Measurements from ENCODE around the gene MAGEC3. TPM values are rescaled to one million over a fixed set of nuclear protein-coding genes. Genes with fewer than 3 reads are reported as not detected.

Gene MAGEC3
- total RNA-seq, 1 donor from 2014 or later: not detected

DNA sequence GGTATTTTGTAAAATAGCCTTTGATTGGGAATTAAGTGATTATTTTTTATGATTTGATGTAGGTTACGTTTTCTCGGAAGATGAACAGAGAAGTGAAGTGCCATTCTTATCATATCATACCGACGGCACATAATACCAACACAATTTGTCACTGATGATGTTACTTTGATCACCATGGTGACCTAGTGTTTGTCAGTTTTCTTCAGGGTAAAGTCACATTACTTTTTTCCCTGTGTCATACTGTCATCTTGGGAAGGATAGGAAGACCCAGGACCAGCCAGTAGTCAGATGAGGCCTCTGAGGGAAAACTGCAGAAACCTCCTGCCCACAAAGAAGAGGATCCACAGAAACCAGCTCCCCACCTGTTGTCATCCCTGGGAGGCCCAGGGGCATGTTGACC is 64.2 kb downstream of the MAGEC3 start:
- no peaks in the 10 kb centered on the region for H3K9me3 ChIP-seq
- H3K4me1 ChIP-seq: no peaks in the 10 kb centered on the region
- DNase-seq: no peak
- no peak for ATAC-seq
- H3K27me3 ChIP-seq: no peaks in the 10 kb centered on the region
- TF ChIP-seq, protein P1, sequence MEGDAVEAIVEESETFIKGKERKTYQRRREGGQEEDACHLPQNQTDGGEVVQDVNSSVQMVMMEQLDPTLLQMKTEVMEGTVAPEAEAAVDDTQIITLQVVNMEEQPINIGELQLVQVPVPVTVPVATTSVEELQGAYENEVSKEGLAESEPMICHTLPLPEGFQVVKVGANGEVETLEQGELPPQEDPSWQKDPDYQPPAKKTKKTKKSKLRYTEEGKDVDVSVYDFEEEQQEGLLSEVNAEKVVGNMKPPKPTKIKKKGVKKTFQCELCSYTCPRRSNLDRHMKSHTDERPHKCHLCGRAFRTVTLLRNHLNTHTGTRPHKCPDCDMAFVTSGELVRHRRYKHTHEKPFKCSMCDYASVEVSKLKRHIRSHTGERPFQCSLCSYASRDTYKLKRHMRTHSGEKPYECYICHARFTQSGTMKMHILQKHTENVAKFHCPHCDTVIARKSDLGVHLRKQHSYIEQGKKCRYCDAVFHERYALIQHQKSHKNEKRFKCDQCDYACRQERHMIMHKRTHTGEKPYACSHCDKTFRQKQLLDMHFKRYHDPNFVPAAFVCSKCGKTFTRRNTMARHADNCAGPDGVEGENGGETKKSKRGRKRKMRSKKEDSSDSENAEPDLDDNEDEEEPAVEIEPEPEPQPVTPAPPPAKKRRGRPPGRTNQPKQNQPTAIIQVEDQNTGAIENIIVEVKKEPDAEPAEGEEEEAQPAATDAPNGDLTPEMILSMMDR (IDR thresholded peaks at IDR 0.05): no peak
- no peak overlapping the region for H3K27ac ChIP-seq
- H3K36me3 ChIP-seq: no peaks in the 10 kb centered on the region
- no peak overlapping the region for H3K4me3 ChIP-seq
- intact Hi-C loops (cut with DNase I): no loop called here

DNA sequence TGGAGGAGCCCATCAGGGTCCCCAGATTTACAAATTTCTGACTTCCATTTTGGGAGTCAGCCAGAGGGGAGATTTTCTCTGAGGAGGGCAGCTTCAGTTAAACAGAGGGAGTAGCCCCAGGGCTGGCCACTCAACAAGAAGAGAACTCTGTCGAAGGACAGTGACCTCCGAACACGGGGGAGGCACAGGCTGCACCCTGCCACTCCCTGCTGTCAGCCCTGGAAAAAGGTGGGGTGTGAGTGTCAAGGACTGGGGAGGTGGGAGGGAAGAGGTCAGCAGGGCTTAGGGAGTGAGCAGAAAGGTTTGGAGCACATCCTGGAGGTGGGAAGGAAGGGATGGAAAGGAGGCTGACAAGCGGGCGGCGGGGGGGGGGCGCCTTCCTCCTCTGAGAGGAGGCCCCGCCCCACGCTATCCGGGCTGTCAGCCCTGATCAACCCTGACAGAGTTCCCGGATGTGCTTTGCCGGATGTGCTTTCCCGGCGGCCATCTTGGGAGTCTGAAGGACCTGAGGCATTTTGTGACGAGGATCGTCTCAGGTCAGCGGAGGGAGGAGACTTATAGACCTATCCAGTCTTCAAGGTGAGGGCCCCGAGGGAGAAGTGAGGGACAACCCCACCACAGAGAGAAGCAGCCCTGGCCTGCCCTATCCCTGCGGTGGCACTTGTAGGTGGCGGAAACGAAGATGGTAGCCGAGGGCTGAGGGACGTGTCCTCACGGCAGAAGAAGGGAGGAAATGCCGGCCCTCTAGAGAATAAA is 65.5 kb downstream of the MAGEC3 start, which contains the start of gene MAGEC1:
MAGEC1 (plus strand) TSS at position 495 of the 756 bp plus-strand sequence. CDS start 1,179 bp downstream, outside the sequence.
- Histone ChIP-seq H3K27ac (no peak within 1 kb of the TSS), H3K27me3 (no peaks in the 10 kb centered on the region), H3K4me3 (no peak within 1 kb of the TSS), H3K36me3 (no peaks in the 10 kb centered on the region), H3K4me1 (no peaks in the 10 kb centered on the region), H3K9me3 (no peaks in the 10 kb centered on the region)
- no peak for DNase-seq
- ATAC-seq: no peak
- TF ChIP-seq, protein P1 (IDR thresholded peaks at IDR 0.05): no peak
- intact Hi-C loops (cut with DNase I): no loop called here

DNA sequence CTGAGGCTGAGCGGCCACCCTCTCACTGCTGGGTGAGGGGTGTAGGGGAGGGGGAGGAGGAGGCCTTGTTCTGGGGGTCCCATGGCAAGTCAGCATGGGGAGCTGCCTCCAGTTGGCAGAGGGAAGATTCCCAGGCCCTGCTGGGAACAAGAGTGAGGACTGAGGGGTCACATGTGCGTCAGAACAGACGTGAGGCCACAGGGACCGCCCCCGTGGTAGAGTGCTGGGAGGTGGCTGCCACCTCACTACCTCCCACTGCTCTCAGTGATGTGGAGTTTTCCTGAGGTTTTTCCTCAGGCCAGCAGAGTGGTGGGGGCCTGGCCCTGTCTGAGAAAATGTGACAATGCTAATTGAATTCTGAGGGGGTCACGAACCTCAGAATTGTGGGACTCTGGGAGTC is 66.1 kb downstream of the MAGEC3 start:
- ATAC-seq (no peak), DNase-seq (no peak)
- no peaks in the 10 kb centered on the region for H3K27me3 ChIP-seq
- TF ChIP-seq, protein P1 (IDR thresholded peaks at IDR 0.05): no peak
- no peak overlapping the region for H3K4me3 ChIP-seq
- no peaks in the 10 kb centered on the region for H3K36me3 ChIP-seq
- no peak overlapping the region for H3K27ac ChIP-seq
- no peaks in the 10 kb centered on the region for H3K4me1 ChIP-seq
- no peaks in the 10 kb centered on the region for H3K9me3 ChIP-seq
- intact Hi-C loops (cut with DNase I): no loop called here

DNA sequence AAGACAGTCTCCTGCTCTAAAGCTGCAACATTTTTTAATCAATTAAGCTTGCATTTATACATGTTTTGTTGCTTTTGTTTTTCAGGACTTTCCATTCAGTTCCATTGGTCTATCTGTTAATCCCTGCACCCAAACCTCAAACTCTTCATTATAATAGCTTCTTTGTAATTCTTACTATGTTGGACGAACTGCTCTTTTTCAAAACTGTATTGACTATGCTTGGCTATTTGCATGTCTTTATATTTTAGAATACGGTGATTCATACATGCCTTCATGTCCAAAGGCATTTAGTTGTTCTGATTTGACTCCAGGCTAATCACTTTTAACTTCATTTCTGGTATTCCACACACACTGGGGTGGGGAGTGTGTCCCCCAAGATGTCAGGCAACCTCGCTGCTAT is 79.7 kb downstream of the MAGEC3 start:
- TF ChIP-seq, protein P1 (IDR thresholded peaks at IDR 0.05): no peak
- no peaks in the 10 kb centered on the region for H3K9me3 ChIP-seq
- H3K36me3 ChIP-seq: no peaks in the 10 kb centered on the region
- no peaks in the 10 kb centered on the region for H3K4me1 ChIP-seq
- no peak overlapping the region for H3K27ac ChIP-seq
- intact Hi-C loops (cut with DNase I): no loop called here
- no peak for ATAC-seq
- no peak overlapping the region for H3K4me3 ChIP-seq
- no peak for DNase-seq
- H3K27me3 ChIP-seq: no peaks in the 10 kb centered on the region

DNA sequence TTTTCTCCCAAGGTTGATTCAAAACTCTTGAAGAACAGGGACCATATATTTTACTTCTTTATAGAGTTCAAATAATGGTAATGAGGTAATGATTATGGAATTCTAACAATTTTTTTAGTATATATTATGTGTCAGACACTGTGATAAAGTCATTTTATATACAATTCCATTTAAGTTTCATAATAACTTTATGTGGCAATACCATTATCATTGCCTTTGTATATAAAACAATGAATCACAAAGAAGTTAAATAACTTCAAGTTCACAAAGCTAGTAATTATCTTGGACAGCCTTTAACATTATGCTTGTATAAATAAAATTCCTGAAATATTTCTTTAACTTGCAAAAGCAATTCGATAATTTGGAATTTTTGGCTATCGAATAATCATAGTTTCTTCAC is 86.2 kb downstream of the MAGEC3 start:
- no peaks in the 10 kb centered on the region for H3K27me3 ChIP-seq
- H3K9me3 ChIP-seq: no peaks in the 10 kb centered on the region
- ATAC-seq (no peak), DNase-seq (no peak)
- intact Hi-C loops (cut with DNase I): no loop called here
- TF ChIP-seq, protein P1 (IDR thresholded peaks at IDR 0.05): no peak
- no peaks in the 10 kb centered on the region for H3K4me1 ChIP-seq
- H3K4me3 ChIP-seq: no peak overlapping the region
- H3K27ac ChIP-seq: no peak overlapping the region
- H3K36me3 ChIP-seq: no peaks in the 10 kb centered on the region

Data from upper lobe of right lung (tissue), 1 donor.